Activated CD4-positive, alpha-beta T cell treated with anti-CD3 and anti-CD28 coated beads, Interleukin-2, amount 10 ng/mL, durations not matched to agents 7 days and 5 days (primary cell): ENCODE results near the gene ATP8B4. TPM values are rescaled to one million over a fixed set of nuclear protein-coding genes. Genes with fewer than 3 reads are reported as not detected.
"Not testable (repeated sequence)": the region's sequence is repeated elsewhere in the genome, so short reads cannot be mapped to it uniquely, and the experiment has no call there.

ENCODE experiments used
- CTCF ChIA-PET: fragments of 350-600 bp; sonication (Branson Sonifier 250); formaldehyde crosslinking; loops from one replicate; lab custom pipeline; 2021; ENCODE audit warnings: antibody characterized with exemption; lab: Charles Lee
- POLR2A ChIA-PET: fragments of 350-600 bp; sonication (Branson Sonifier 250); formaldehyde crosslinking; loops from one replicate; lab custom pipeline; 2021; ENCODE audit warnings: antibody characterized with exemption; lab: Charles Lee
- DNase-seq: peaks from one replicate; pipeline ENCODE4 v3.0.0-alpha.2; 2020
- H3K27ac Mint-ChIP-seq: one replicate; pipeline ENCODE4 v1.8.0; 2021; ENCODE audit warnings: mild to moderate bottlenecking, moderate library complexity, mixed read lengths
- H3K27me3 Mint-ChIP-seq: one replicate; pipeline ENCODE4 v1.8.0; 2021; ENCODE audit warnings: mixed read lengths
- H3K36me3 Mint-ChIP-seq: one replicate; pipeline ENCODE4 v1.8.0; 2021; ENCODE audit warnings: low read depth, mixed read lengths
- H3K4me1 Mint-ChIP-seq: one replicate; pipeline ENCODE4 v1.8.0; 2021; ENCODE audit warnings: mixed read lengths
- H3K4me3 Mint-ChIP-seq: one replicate; pipeline ENCODE4 v1.8.0; 2021; ENCODE audit warnings: mild to moderate bottlenecking, moderate library complexity, mixed read lengths
- H3K9me3 Mint-ChIP-seq: one replicate; pipeline ENCODE4 v1.8.0; 2021; ENCODE audit warnings: mixed read lengths
- total RNA-seq, 2 experiments: library from RNA; stranded (reverse); gene quantifications; one replicate each; pipeline ENCODE4 v1.2.3, GENCODE V29; 2021

The ATP8B4 gene
- total RNA-seq = 1 to 10 TPM; 6.8 TPM

DNA sequence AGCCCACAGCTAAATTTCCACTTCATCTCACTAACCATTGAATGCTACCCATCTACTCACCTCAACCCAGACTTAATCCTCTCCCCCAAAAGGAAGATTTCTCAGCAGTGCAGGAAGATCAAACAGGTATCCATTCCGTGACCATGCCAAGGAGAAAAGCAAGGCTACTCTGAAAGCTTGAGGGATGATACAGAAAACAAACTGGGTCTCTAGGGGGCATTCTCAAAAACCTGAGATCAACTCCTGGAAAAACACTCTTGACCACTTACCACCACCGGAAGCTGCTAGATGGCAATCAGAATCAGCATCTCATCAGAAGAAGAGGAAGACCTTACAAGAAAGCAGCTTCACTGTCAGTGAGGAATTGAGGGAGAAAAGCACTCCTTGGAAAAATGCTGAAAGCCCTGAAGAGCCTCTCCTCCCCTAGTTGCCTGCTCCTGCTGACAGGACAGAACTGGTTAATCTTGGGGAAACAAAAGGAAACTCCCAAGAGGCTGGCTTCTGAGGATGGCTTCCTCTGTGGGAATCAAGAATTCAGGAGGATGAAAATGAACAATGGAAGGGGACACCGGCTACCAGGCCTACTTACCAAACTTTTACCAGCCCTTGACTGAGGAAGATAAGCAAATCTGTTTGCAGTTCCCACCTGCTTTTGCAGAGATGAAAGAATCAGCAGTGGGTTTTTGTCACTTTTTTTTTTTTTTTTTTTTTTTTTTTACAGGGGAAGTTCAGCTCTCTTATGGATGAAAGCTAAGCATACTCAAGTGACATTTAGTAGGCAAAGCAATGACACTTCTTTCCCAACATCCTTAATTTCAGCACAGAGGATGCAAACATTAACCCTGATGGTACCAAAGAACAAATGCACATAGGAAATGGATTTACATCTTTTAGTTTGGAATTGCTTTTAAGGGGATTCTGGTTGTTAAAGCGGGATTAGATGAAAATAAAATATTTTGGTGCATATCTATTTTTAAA, at the start of gene ATP8B4:
TSS of gene ATP8B4 (minus strand) at position 171 of the 978 bp plus-strand sequence. CDS start 12,267 bp downstream, outside the sequence.
- DNase-seq = no peak
- Mint-ChIP-seq H3K4me3 (peak within 1 kb of the TSS; percentile 67), H3K9me3 (peaks cover 13% of the 10 kb centered on the region), H3K27ac (peak within 1 kb of the TSS; percentile 79), H3K36me3 (peaks cover 10% of the 10 kb centered on the region), H3K27me3 (no peaks in the 10 kb centered on the region), H3K4me1 (peaks cover 33% of the 10 kb centered on the region)
- ChIA-PET POLR2A (interaction anchor here (0.6 to 0.8 kb wide), 2 partner anchors 8 to 227 kb away, joined by 3 to 7 read pairs; no protein-coding TSS in a partner anchor), CTCF (interaction anchor here (0.6 to 1.6 kb wide), 4 partner anchors 16 to 1426 kb away, joined by 3 read pairs; no protein-coding TSS in a partner anchor)

DNA sequence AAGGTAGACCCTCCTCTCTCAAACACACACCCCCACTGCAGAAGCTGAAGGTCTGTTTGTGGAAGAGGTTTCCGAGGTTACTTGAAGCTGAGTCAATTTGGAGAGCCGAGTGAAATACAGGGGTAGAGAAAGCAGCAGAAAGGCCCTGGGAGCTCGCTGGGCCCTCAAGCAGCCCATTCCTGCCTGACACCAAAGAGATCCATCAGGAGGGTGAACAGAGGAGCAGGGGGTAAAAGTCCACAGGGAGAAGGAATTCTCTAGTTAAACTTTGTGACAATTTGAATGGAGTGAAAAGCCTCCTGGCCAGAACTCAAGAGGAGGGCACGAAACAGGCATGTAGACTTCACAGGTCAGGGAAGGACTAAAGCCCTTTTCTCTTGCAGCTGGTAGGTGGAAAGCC, 49.3 kb upstream of the ATP8B4 start:
- Mint-ChIP-seq H3K4me3 (no peak overlapping the region), H3K4me1 (no peaks in the 10 kb centered on the region), H3K36me3 (peaks cover 8% of the 10 kb centered on the region), H3K27me3 (peaks cover 6% of the 10 kb centered on the region), H3K9me3 (peaks cover 11% of the 10 kb centered on the region), H3K27ac (no peak overlapping the region)
- ChIA-PET POLR2A (no interaction called here), CTCF (interaction anchor here (1.1 kb wide), 1 partner anchor 15 kb away, joined by 3 read pairs; no protein-coding TSS in a partner anchor)
- DNase-seq = no peak

- H3K36me3 Mint-ChIP-seq = peaks cover 8% of the 10 kb centered on the region
- H3K27ac Mint-ChIP-seq = no peak overlapping the region
- DNase-seq = no peak
- H3K9me3 Mint-ChIP-seq = peaks cover 15% of the 10 kb centered on the region
- no peaks in the 10 kb centered on the region for H3K4me1 Mint-ChIP-seq
- peaks cover 6% of the 10 kb centered on the region for H3K27me3 Mint-ChIP-seq
- POLR2A ChIA-PET = no interaction called here
- CTCF ChIA-PET = interaction anchor here (2.2 kb wide), 1 partner anchor 13 kb away, joined by 5 read pairs; no protein-coding TSS in a partner anchor
- H3K4me3 Mint-ChIP-seq = no peak overlapping the region
Observed at GRCh38 chr15:50167110-50167509, 48.1 kb upstream of the ATP8B4 start.

DNA sequence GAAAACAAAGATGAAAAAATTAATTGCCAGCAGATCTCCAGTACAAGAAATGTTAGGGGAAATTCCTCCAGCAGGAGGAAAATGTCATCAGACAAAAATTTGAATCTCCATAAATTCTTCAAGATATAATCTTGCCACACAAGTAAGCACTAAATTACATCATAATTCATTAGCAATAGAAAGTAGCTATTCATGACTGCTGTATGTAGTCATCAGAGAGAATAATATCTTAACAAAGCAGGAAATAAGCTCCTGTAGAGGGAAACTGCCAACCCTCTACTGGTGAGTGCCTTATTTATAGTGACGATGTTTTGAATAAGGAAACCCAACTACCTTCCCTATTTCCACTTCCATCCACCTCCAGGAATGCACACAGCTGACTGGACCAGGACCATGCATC, 47.2 kb upstream of the ATP8B4 start:
- no peaks in the 10 kb centered on the region for H3K4me1 Mint-ChIP-seq
- peaks cover 8% of the 10 kb centered on the region for H3K9me3 Mint-ChIP-seq
- CTCF ChIA-PET = interaction anchor here (2.2 kb wide), 1 partner anchor 14 kb away, joined by 5 read pairs; no protein-coding TSS in a partner anchor
- DNase-seq = no peak
- H3K27me3 Mint-ChIP-seq = peaks cover 9% of the 10 kb centered on the region
- peaks cover 2% of the 10 kb centered on the region for H3K36me3 Mint-ChIP-seq
- POLR2A ChIA-PET = interaction anchor here (0.6 kb wide), 1 partner anchor 29 kb away, joined by 4 read pairs; no protein-coding TSS in a partner anchor
- H3K4me3 Mint-ChIP-seq = no peak overlapping the region
- H3K27ac Mint-ChIP-seq = no peak overlapping the region

GRCh38 chr15:50164458-50164857, 45.4 kb upstream of the ATP8B4 start:
- Mint-ChIP-seq H3K27me3 (peaks cover 13% of the 10 kb centered on the region), H3K27ac (no peak overlapping the region), H3K9me3 (peaks cover 9% of the 10 kb centered on the region), H3K36me3 (peaks cover 2% of the 10 kb centered on the region), H3K4me1 (no peaks in the 10 kb centered on the region), H3K4me3 (no peak overlapping the region)
- ChIA-PET CTCF (no interaction called here), POLR2A (no interaction called here)
- DNase-seq = no peak

GRCh38 chr15:50163719-50164410, 44.8 kb upstream of the ATP8B4 start:
- H3K4me1 Mint-ChIP-seq = no peaks in the 10 kb centered on the region
- ChIA-PET CTCF (no interaction called here), POLR2A (no interaction called here)
- no peak overlapping the region for H3K4me3 Mint-ChIP-seq
- H3K27me3 Mint-ChIP-seq = peaks cover 12% of the 10 kb centered on the region
- no peak overlapping the region for H3K27ac Mint-ChIP-seq
- DNase-seq = no peak
- H3K9me3 Mint-ChIP-seq = peaks cover 9% of the 10 kb centered on the region
- H3K36me3 Mint-ChIP-seq = peaks cover 2% of the 10 kb centered on the region

- H3K4me3 Mint-ChIP-seq = no peak overlapping the region
- H3K27me3 Mint-ChIP-seq = peaks cover 12% of the 10 kb centered on the region
- peaks cover 2% of the 10 kb centered on the region for H3K36me3 Mint-ChIP-seq
- no peaks in the 10 kb centered on the region for H3K4me1 Mint-ChIP-seq
- ChIA-PET POLR2A (no interaction called here), CTCF (no interaction called here)
- H3K27ac Mint-ChIP-seq = no peak overlapping the region
- DNase-seq = no peak
- H3K9me3 Mint-ChIP-seq = peaks cover 9% of the 10 kb centered on the region
Observed at GRCh38 chr15:50162969-50163718, 44.1 kb upstream of the ATP8B4 start.

GRCh38 chr15:50158236-50158635, 39.2 kb upstream of the ATP8B4 start:
- H3K36me3 Mint-ChIP-seq, CTCF ChIA-PET, POLR2A ChIA-PET, H3K27ac Mint-ChIP-seq, H3K4me1 Mint-ChIP-seq, H3K4me3 Mint-ChIP-seq, DNase-seq: not testable (repeated sequence)
- Mint-ChIP-seq H3K9me3 (peaks cover 18% of the 10 kb centered on the region), H3K27me3 (peaks cover 21% of the 10 kb centered on the region)

DNA sequence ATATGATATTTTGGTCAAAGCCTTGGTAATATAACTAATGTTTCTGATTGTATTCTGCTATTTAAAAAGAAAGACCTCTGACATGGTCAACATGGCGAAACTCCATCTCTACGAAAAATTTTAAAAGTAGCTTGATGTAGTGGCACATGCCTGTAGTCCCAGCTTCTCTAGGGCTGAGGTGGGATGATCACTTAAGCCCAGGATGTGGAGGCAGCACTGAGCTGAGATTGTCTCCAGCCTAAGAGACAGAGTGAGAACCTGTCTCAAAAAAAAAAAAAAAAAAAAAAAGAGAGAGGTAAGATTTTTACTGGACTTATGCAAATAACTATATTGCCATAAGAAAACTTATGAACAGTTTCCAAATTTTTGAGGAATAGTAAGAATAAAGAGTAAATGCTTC, 32.4 kb upstream of the ATP8B4 start:
- H3K27ac Mint-ChIP-seq = no peak overlapping the region
- H3K27me3 Mint-ChIP-seq = peaks cover 6% of the 10 kb centered on the region
- ChIA-PET POLR2A (no interaction called here), CTCF (interaction anchor here (0.6 to 0.7 kb wide), 3 partner anchors 9 to 1376 kb away, joined by 3 to 5 read pairs (median 3); no protein-coding TSS in a partner anchor)
- peaks cover 2% of the 10 kb centered on the region for H3K9me3 Mint-ChIP-seq
- no peak for DNase-seq
- H3K4me3 Mint-ChIP-seq = no peak overlapping the region
- H3K36me3 Mint-ChIP-seq = no peaks in the 10 kb centered on the region
- H3K4me1 Mint-ChIP-seq = peaks cover 8% of the 10 kb centered on the region

DNA sequence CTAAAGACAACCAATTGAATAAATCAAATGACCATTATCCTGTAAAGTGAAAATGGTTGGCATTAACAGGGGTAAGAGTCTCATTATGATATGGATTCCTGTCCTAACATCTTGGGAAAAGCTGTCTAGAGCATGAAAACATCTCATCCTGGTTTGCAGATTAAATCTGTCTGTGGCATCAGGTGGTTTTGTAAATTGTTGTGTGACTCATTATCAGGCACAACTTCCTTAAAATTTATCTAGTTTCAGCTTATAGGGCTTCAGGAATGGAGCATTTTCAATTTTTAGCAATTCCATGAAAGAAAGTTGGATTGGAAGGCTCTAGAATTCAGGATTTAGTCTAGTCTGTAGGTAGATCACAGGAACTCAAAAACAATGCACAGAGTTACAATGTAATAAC, 31.8 kb upstream of the ATP8B4 start:
- CTCF ChIA-PET = interaction anchor here (0.7 kb wide), 1 partner anchor 916 kb away, joined by 3 read pairs; no protein-coding TSS in a partner anchor
- H3K9me3 Mint-ChIP-seq = peaks cover 2% of the 10 kb centered on the region

GRCh38 chr15:50150349-50150748, 31.3 kb upstream of the ATP8B4 start:
- Mint-ChIP-seq H3K27me3 (peaks cover 4% of the 10 kb centered on the region), H3K9me3 (no peaks in the 10 kb centered on the region), H3K36me3 (no peaks in the 10 kb centered on the region), H3K4me3 (no peak overlapping the region), H3K27ac (no peak overlapping the region), H3K4me1 (peaks cover 13% of the 10 kb centered on the region)
- no peak for DNase-seq
- ChIA-PET CTCF (interaction anchor here (0.6 kb wide), 1 partner anchor 914 kb away, joined by 3 read pairs; no protein-coding TSS in a partner anchor), POLR2A (no interaction called here)

More for the DNA sequence above, 31.8 kb upstream of the ATP8B4 start:
- Mint-ChIP-seq H3K27me3 (peaks cover 4% of the 10 kb centered on the region), H3K4me3 (no peak overlapping the region), H3K36me3 (no peaks in the 10 kb centered on the region), H3K27ac (no peak overlapping the region), H3K4me1 (peaks cover 9% of the 10 kb centered on the region)
- POLR2A ChIA-PET = no interaction called here
- no peak for DNase-seq

DNA sequence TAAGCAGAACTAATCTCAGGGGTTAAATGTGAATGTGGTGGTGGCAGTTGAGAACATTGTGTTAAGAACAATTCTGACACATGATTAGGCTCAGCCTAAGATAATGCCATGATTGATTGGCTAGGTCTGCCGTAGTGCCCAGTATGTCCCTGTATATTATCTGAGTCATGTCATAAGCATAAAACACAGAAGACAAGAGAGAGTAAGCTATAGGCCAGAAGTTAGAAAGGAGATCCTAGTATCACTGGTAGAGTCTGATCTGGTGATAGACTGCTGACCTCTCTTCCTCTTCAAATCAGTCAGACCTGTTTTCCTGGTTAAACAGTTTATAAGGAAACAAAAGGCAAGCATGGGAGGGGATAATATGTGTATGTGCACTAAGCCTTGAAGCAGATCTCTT, 30.1 kb upstream of the ATP8B4 start:
- H3K36me3 Mint-ChIP-seq = no peaks in the 10 kb centered on the region
- ChIA-PET CTCF (no interaction called here), POLR2A (no interaction called here)
- H3K27me3 Mint-ChIP-seq = peaks cover 4% of the 10 kb centered on the region
- H3K4me1 Mint-ChIP-seq = peaks cover 14% of the 10 kb centered on the region
- no peak overlapping the region for H3K4me3 Mint-ChIP-seq
- DNase-seq = no peak
- H3K9me3 Mint-ChIP-seq = no peaks in the 10 kb centered on the region
- no peak overlapping the region for H3K27ac Mint-ChIP-seq
